Common myeloid progenitor, CD34-positive (primary cell): ENCODE measurements around the gene AFF1.
"Not testable (repeated sequence)": the region's sequence is repeated elsewhere in the genome, so short reads cannot be mapped to it uniquely, and the experiment has no call there.

Source experiments
- CTCF ChIA-PET: fragments of 350-600 bp; sonication (Branson Sonifier 250); formaldehyde crosslinking; loops from one replicate; lab custom pipeline; 2021; ENCODE audit warnings: antibody characterized with exemption; lab: Charles Lee
- POLR2A ChIA-PET: fragments of 350-600 bp; sonication (Branson Sonifier 250); formaldehyde crosslinking; loops from one replicate; lab custom pipeline; 2021; ENCODE audit warnings: antibody characterized with exemption; lab: Charles Lee
- DNase-seq, 3 donors: peaks; one replicate each; pipeline versions ENCODE4 v3.0.0 to v3.0.0-alpha.2; 2013
- H3K27ac ChIP-seq, 2 experiments: 1 replicate in 1 of 2; 2 replicates in 1 of 2; pipeline ENCODE4 v1.7.0; 2013; ENCODE audit warnings: inconsistent platforms in 2 of 2, low read length in 2 of 2, mild to moderate bottlenecking in 2 of 2, low read depth in 1 of 2, moderate library complexity in 1 of 2; ENCODE audit not compliant: severe bottlenecking in 2 of 2, insufficient read depth in 1 of 2, poor library complexity in 1 of 2
- H3K27me3 ChIP-seq, 5 experiments: replicated peaks in 2 of 5; 1 replicate in 3 of 5; 2 replicates in 2 of 5; pipeline versions ENCODE4 v1.6.1 to v1.7.0; 2013; ENCODE audit warnings: low read length in 4 of 5, mild to moderate bottlenecking in 2 of 5, moderate library complexity in 2 of 5, inconsistent platforms in 1 of 5; ENCODE audit not compliant: insufficient read depth in 5 of 5, control insufficient read depth in 4 of 5
- H3K36me3 ChIP-seq, 4 experiments: 1 replicate in 2 of 4; 2 replicates in 2 of 4; pipeline versions ENCODE4 v1.6.1 to v1.7.0; 2013; ENCODE audit warnings: low read length in 3 of 4, control low read depth in 1 of 4, mild to moderate bottlenecking in 1 of 4; ENCODE audit not compliant: control insufficient read depth in 4 of 4, insufficient read depth in 4 of 4
- H3K4me1 ChIP-seq, 4 experiments: 1 replicate in 3 of 4; 2 replicates in 1 of 4; pipeline versions ENCODE4 v1.6.1 to v1.7.1; 2013; ENCODE audit warnings: low read length in 3 of 4, mild to moderate bottlenecking in 3 of 4, control low read depth in 1 of 4, inconsistent platforms in 1 of 4, moderate library complexity in 1 of 4; ENCODE audit not compliant: control insufficient read depth in 4 of 4, insufficient read depth in 4 of 4; ENCODE audit errors: control extremely low read depth in 1 of 4
- H3K4me3 ChIP-seq, 7 experiments: 1 replicate in 4 of 7; 2 replicates in 3 of 7; pipeline versions ENCODE4 v1.5.1 to v1.7.0; 2013; ENCODE audit warnings: mild to moderate bottlenecking in 7 of 7, low read length in 6 of 7, moderate library complexity in 6 of 7, inconsistent platforms in 2 of 7, low read depth in 2 of 7, control low read depth in 1 of 7; ENCODE audit not compliant: insufficient read depth in 4 of 7, control insufficient read depth in 1 of 7; ENCODE audit errors: extremely low read depth in 1 of 7
- H3K9me3 ChIP-seq, 5 experiments: 1 replicate in 4 of 5; 2 replicates in 1 of 5; pipeline versions ENCODE4 v1.6.1 to v1.7.1; 2013; ENCODE audit warnings: low read length in 4 of 5, mild to moderate bottlenecking in 2 of 5, inconsistent platforms in 1 of 5, low read depth in 1 of 5, moderate library complexity in 1 of 5; ENCODE audit not compliant: control insufficient read depth in 4 of 5, insufficient read depth in 2 of 5; ENCODE audit errors: control extremely low read depth in 1 of 5
- WGBS: methylation state at CpG from one replicate; pipeline ENCODE4 v1.1.5; 2013; ENCODE audit not compliant: insufficient coverage; 5-methylcytosine and 5-hydroxymethylcytosine counted together

AFF1 gene

DNA sequence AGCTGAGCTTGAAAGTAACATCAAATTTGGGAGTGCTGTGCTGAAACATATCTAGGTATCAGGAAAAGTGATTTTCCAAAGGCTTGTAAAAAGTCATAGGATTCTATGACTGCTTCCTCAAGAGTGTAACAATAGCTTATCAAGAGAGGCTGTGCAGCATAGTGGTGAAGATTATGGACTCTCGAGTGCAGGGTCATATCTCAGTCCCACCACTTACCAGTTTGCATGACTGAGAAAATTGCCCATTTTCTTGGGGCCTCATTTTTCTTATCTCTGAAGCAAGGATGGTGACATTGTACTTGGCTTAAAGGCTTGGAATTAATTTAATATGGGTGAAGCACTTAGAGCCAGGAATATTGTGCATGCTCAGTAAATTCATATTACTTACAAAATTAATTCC, 57.2 kb downstream of the AFF1 start:
- Histone ChIP-seq H3K9me3 (no peaks in the 10 kb centered on the region), H3K4me1 (peaks cover 0 to 14% (median 3%) of the 10 kb centered on the region in 4 experiments), H3K36me3 (peaks cover 0 to 5% (median 3%) of the 10 kb centered on the region in 4 experiments), H3K27ac (no peak overlapping the region), H3K27me3 (no peaks in the 10 kb centered on the region), H3K4me3 (no peak overlapping the region)
- ChIA-PET CTCF (interaction anchor here (0.8 to 3.2 kb wide), 4 partner anchors 14 to 57 kb away, joined by 3 to 14 read pairs (median 3); partner anchors contain the start of gene AFF1), POLR2A (interaction anchor here (0.8 to 1.1 kb wide), 2 partner anchors 13 to 15 kb away, joined by 4 to 5 read pairs; no protein-coding TSS in a partner anchor)
- no peak for DNase-seq
- WGBS, result no CpG with 5 or more reads among the region's 1 CpG

DNA sequence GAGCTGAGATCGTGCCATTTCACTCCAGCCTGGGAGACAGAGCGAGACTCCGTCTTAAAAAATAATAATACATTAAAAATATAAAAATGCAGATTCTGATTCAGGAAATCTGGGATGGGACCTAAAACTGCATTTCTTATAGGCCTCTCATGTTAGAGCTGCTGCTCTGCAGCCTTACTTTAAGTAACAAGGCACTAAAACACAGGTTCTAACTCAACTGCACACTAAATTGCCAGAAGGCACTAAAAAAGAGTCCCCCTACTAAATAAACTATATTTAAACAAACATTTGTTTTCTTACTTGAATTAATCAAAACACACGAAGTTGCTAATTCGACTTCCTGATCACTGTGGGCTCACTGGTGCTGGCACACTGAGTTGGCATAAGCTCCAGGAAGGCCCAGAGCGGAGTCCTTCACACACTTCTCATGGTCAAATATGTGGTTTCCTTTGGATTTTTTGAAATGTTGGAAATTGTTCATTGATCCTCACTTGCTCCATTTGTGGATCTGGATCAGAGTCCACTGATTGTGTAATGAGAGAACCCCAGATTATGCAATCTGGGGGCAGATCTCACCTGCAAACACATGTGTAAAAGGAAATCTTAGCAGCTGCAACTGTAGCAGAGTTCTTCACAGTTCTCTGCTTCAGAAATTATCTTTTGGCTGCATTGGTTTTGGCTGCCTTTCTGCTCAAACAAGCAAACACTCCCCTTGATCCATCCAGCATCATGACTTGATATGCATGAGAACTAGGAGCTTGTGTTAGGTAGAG, 59.3 kb downstream of the AFF1 start:
- Histone ChIP-seq H3K27ac (no peak overlapping the region), H3K9me3 (no peaks in the 10 kb centered on the region), H3K36me3 (no peaks in the 10 kb centered on the region), H3K4me3 (no peak overlapping the region), H3K4me1 (peaks cover 3 to 20% (median 10%) of the 10 kb centered on the region in 4 experiments), H3K27me3 (no peaks in the 10 kb centered on the region)
- POLR2A ChIA-PET, result no interaction called here
- no peak for DNase-seq
- CTCF ChIA-PET, result interaction anchor here (0.7 to 2.0 kb wide), 6 partner anchors 8 to 72 kb away, joined by 3 to 4 read pairs (median 3); no protein-coding TSS in a partner anchor
- WGBS, result 20% methylated on average over 2 of the region's 6 CpGs

DNA sequence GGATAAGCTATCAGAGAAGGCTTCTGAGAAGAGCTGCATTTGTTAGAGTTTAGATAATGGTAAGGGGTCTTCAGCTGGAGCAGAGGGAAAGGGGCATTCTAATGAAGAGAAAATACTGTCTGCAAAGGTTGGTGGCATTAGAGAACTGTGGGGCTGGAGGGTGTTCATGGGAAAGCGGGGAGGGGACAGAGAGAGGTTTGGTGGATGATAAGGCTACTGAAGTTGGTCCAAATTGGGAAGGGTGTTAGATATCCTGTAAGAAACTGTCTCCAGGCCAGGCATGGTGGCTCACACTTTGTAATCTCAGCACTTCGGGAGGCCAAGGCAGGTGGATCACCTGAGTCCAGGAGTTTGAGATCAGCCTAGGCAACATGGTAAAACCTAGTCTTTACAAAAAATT, 59.9 kb downstream of the AFF1 start:
- DNase-seq, result no peak
- no peaks in the 10 kb centered on the region for H3K9me3 ChIP-seq
- no peak overlapping the region for H3K27ac ChIP-seq
- H3K27me3 ChIP-seq, result no peaks in the 10 kb centered on the region
- CTCF ChIA-PET, result interaction anchor here (0.7 to 1.5 kb wide), 5 partner anchors 9 to 72 kb away, joined by 3 to 4 read pairs (median 3); no protein-coding TSS in a partner anchor
- no peak overlapping the region for H3K4me3 ChIP-seq
- no peaks in the 10 kb centered on the region for H3K36me3 ChIP-seq
- WGBS, result 100% methylated on average over 1 of the region's 2 CpGs
- H3K4me1 ChIP-seq, result peaks cover 7 to 26% (median 16%) of the 10 kb centered on the region in 4 experiments
- POLR2A ChIA-PET, result no interaction called here

DNA sequence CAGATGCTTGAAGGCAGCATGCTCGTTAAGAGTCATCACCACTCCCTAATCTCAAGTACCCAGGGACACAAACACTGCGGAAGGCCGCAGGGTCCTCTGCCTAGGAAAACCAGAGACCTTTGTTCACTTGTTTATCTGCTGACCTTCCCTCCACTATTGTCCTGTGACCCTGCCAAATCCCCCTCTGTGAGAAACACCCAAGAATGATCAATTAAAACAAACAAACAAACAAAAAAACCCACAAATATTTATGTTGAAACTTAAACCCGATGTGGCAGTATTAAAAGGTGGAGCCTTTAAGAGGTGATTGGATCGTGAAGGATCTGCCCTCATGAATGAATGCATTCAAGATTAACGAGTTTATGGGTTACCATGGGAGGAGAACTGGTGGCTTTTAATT, 61.7 kb downstream of the AFF1 start:
- H3K4me1 ChIP-seq, result peaks cover 7 to 34% (median 23%) of the 10 kb centered on the region in 4 experiments
- H3K4me3 ChIP-seq, H3K27ac ChIP-seq, CTCF ChIA-PET, DNase-seq, H3K9me3 ChIP-seq, POLR2A ChIA-PET, H3K36me3 ChIP-seq, H3K27me3 ChIP-seq: not testable (repeated sequence)
- 97% methylated on average over 3 of the region's 6 CpGs for WGBS

DNA sequence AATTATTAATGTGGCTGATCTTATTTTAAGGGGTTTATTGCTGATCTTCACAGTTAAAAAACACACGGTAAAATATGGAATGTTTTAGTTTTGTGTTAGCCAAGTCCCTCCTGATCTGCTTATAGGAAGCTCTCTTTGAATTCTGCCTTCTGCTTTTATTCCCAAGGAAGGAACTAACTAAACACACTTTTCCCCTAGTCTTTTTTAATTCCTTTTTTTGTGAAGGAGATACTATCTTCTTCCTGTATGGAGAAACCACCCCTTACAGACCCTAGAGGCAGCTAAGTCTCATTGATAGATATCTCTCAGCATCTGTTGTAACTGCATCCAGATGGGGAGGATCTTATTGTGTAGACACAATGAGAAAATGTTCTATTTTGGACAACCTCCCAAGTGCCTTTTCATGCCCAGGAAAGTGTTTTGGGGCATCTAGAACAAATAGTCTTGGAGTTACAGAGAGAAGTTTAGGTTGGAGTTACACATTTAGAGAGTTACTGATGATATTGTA, 64.4 kb downstream of the AFF1 start:
- Histone ChIP-seq H3K27ac (no peak overlapping the region), H3K4me1 (peaks cover 7 to 27% (median 23%) of the 10 kb centered on the region in 4 experiments), H3K36me3 (peaks cover 0 to 2% (median 0%) of the 10 kb centered on the region in 4 experiments), H3K9me3 (no peaks in the 10 kb centered on the region), H3K4me3 (no peak overlapping the region), H3K27me3 (no peaks in the 10 kb centered on the region)
- DNase-seq, result no peak
- CTCF ChIA-PET, result interaction anchor here (0.8 to 1.7 kb wide), 3 partner anchors 16 to 57 kb away, joined by 3 to 6 read pairs (median 3); no protein-coding TSS in a partner anchor
- POLR2A ChIA-PET, result interaction anchor here (0.6 kb wide), 1 partner anchor 100 kb away, joined by 5 read pairs; no protein-coding TSS in a partner anchor
- WGBS, result no CpG with 5 or more reads among the region's 1 CpG

DNA sequence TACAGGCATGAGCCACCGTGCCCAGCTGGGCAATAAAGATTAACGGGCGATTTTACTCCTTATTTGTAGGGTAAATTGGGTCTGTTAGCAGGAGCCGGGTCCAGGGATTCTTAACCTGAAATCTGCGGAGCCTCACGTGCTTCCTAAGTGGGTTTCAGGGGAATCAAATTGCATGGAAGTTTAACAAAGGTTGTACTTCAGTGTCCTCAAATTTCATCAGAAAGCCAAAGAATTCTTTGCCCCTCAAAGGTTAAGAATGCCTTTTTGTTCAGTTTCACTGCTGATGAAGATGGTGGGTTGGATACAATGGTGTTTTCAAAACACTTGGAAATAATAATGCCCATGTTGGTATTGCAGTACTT, 67.9 kb downstream of the AFF1 start:
- CTCF ChIA-PET, result interaction anchor here (1.2 to 1.5 kb wide), 2 partner anchors 29 to 42 kb away, joined by 3 read pairs; no protein-coding TSS in a partner anchor
- Histone ChIP-seq H3K27ac (no peak overlapping the region), H3K27me3 (no peaks in the 10 kb centered on the region), H3K4me1 (peaks cover 18 to 44% (median 35%) of the 10 kb centered on the region in 4 experiments), H3K36me3 (peaks cover 0 to 2% (median 0%) of the 10 kb centered on the region in 4 experiments), H3K4me3 (no peak overlapping the region), H3K9me3 (no peaks in the 10 kb centered on the region)
- WGBS, result 96% methylated on average over 6 of the region's 6 CpGs
- POLR2A ChIA-PET, result interaction anchor here (0.5 kb wide), 1 partner anchor 34 kb away, joined by 4 read pairs; no protein-coding TSS in a partner anchor
- DNase-seq, result no peak
